IPS DF 4.7 (cell line): ENCODE results near the gene PPIL1.
"Not testable (repeated sequence)": the region's sequence is repeated elsewhere in the genome, so short reads cannot be mapped to it uniquely, and the experiment has no call there.

ENCODE experiments used
- DNase-seq: peaks from one replicate; pipeline ENCODE4 v3.0.0-alpha.2; 2013; ENCODE audit warnings: low spot score; ENCODE audit errors: extremely low read depth

Gene PPIL1

DNA sequence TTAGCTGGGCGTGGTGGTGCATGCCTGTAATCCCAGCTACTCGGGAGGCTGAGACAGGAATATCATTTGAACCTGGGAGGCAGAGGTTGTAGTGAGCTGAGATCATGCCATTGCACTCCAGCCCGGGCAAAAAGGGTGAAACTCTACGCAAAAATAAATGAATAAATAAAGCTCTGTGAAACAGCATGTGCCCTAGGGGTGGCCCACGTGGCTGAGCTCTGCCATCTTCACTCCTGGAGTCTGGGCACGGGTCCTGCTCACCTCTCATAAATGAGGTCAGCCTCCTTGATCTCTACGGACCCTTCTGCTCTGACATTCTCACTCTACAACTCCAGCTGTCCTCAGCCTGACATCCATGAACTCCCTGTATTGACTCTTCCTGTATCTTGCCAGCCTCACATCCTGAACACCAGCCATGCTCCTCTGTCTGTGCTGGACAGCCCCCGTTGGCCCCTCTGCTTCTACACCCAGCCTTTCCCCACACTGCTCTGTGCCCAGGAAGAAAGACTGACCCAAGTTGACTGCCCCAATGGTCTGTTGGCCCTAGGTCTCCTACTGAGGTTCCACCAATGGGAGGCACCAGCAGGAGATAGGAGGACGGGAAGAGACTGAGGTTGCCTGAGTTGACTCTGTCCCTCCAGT is 57.3 kb downstream of the PPIL1 start:
- DNase-seq = no peak

DNA sequence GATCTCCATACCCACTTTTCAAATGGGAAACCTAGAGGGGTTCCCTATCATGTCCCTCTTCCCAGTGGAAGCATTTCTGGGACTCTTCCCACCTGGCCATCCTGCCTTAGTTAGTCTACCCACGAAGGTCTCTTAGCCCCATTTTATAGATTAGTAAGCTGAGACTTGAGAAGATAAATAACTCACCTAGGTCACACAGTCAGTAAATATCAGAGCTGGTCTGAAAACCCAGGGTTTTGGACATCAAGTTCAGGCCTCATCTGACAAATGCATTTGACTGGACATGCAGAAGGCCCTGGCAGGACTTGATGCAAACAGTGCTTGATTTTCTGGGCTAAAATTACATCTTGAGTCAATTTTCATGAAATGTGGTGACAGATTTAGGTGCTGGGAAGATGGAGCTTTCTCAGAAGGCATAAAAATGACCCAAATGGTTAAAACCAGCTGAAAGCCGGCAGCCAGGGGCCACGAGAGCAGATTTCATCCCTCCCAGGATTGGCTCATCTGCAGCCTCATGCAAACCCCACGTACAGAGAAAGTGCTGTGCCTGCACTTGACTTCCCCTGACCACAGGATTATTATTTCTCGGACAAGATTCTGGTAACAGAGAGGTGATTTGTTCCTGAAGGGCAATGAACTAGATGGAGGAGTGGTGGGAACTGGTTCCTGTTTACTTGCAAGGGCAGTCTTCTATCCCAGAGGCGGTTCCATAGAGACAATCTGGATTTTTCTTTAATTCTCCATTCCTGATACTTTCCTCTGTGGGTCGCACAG is 58.5 kb downstream of the PPIL1 start:
- no peak for DNase-seq

DNA sequence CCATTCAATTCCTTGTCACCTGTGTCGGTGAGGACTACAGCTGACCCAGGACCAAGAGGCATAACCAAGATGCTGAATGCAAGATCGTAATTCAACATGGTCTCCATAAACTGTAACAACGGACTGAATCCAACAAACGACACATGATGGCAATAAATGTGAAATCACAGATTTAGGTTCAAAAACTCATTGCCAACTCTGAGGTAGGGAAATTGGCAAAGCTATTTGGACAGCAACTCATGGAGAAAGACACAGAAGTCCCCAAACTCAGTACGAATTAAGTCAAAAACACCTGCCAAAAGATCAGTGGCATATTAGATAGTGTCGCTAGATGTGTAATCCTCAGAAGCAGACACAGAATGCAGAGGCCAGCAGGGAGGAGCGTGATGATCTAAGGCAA is 60.4 kb downstream of the PPIL1 start:
- DNase-seq = no peak

DNA sequence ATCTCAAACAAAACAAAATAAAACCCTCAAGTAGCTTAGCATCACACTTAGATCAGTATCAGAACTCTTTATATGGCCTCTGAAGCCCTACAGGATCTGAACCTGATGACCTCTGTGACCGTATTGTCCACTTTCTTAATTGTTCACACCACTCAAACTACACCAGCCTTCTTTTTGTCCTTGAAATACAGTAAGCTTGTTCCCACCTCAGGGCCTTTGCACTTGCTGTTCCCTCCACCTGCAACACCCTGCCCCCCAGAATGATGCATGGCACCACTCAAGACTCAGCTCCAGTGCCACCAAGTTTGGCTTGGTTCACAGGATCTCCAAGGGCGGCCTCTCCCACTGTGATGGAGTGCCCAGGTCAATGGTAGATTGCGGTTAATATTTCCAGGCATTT is 61.1 kb downstream of the PPIL1 start:
- DNase-seq = no peak

DNA sequence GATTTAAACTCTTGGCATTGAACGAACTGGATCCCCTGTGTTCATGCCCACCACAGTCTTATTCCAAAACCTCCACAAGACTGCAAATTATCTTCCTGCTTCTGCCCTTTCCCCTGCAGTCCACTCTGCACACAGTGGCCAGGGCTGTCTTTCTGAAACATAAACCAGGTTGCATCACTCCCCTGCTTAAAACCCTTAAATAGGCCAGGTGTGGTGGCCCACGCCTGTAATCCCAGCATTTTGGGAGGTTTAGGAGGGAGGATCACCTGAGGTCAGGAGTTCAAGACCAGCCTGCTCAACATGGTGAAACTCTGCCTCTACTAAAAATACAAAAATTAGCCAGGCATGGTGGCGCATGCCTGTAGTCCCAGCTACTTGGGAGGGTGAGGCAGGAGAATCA is 61.6 kb downstream of the PPIL1 start:
- not testable (repeated sequence) for DNase-seq

DNA sequence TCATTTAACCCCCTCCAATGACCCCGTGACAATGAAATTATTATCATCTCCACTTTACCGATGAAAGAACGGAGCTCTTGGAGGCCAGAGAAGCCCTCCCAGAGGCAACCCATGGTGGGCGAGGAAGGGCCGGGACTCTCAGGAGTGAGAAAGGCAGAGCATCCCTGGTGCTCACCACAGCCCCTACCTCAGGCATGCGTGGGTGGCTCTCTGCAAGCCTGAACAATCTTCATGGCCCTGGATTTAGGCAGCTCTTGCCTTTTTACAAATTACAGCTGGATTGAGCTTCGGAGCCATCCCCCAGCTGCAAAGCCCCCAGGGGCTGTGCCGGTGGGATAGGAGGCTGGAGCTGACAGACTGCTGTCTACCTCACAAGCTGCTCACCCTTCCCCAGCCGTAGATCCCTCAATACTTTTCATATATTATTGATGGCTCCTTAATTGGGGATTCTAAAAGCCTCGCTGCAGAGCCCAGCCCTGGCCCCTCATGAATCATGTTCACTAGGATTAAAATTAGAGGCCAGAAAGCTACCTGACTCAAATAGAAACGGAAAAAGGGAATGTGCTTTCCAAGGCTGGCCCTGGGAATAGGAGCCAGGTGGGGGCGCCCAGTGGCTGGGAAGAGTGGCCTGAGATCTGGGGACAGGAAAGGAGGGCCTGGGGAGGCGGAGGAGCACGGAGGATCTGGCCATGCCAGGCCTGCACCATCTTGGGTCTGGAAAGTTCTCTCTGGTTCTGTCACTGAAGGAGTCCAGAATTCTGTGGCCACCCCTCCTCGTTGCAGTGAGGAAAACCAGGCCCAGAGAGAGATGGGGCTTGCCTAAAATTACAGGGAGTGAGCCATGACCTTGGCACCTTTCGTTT is 64.4 kb downstream of the PPIL1 start:
- no peak for DNase-seq

DNA sequence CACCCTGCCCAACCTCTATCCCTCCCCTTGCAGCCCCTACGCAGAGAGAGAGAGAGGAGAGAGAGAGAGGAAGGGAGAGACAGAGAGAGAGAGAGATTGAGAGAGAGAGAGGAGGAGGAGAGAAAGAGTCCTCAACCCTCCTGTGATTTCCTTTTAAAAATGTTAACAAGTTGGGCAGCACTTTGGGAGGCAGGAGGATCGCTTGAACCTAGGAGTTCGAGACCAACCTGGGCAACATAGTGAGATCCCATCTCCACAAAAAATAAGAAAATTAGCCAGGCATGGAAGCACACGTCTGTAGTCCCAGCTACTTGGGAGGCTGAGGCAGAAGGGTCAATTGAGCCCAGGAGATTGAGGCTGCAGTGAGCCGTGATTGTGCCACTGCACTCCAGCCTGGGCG is 65.4 kb downstream of the PPIL1 start:
- DNase-seq = no peak

DNA sequence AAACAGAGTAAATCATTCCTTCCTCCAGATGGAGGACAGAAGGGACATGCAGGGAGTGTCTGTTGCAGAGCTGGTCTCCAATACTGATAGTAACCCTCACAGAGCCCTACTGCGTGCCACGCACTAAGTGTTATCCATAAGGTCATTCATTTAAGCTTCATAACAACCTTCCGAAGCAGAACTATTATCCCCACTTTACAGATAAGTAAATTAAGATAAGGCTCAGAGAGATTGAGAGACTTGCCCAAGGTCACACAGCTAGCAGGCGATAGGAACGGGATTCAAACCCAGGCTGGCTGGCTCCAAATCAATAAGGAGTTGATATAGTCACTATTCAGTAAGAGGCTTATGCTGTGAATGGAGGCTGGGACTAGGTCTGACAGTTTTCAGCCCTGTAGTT is 66.0 kb downstream of the PPIL1 start:
- no peak for DNase-seq

DNA sequence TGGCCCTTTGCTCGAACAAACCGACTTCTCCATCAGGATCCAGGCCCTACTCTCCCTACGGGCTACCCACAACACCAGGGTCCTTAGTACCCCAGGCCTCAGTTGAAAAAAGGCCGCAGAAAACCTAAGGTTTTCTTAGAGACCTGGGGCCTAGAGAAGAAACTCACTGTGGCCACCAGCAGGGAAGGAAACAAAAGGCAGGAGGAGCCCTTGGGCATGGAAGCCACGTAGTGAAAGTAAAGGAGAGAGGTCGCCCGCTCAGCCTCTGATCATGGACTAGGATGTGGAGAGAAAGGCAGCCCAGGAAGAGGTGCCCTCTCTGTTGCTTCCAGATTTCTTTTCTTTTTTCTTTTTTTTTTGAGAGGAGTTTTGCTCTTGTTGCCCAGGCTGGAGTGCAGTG is 66.9 kb downstream of the PPIL1 start:
- DNase-seq = no peak

DNA sequence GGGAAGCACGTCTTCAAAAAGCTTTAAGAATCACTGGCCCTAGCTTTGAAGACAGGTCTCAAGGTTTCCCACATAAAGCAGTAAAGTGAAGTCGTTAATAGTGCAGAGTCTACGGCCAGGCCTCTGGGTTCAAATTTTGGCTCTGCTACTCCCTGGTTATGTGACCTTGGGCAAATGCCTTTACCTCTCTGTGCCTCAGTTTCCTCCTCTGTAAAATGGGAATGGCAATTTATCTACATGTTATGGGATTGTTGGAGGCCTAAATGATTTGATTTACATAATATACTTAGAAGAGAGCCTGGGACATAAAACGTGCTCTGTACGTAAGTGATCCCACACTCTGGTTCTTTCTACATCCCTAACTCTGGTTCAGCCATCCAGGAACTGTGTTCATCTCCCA is 67.5 kb downstream of the PPIL1 start:
- no peak for DNase-seq

DNA sequence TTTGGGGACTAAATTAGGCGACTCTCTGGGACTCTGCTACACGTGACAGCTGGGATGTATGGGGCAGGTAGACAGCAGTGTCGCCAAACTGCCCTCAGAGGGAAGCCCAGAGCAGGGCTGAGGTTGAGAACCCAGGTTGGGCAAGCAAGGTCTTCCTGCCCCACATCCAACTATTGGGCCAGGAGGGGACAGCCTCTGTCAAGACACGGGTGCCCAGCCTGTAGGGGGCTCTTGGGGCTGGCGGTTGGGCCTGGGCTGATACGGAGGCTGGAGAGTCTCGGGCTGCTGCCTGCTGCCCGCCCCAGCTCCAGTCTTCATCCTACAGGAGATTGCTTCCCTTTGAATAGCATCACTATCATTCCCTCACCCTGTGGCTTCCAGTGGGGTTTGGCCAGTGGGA is 68.7 kb downstream of the PPIL1 start:
- DNase-seq = no peak

DNA sequence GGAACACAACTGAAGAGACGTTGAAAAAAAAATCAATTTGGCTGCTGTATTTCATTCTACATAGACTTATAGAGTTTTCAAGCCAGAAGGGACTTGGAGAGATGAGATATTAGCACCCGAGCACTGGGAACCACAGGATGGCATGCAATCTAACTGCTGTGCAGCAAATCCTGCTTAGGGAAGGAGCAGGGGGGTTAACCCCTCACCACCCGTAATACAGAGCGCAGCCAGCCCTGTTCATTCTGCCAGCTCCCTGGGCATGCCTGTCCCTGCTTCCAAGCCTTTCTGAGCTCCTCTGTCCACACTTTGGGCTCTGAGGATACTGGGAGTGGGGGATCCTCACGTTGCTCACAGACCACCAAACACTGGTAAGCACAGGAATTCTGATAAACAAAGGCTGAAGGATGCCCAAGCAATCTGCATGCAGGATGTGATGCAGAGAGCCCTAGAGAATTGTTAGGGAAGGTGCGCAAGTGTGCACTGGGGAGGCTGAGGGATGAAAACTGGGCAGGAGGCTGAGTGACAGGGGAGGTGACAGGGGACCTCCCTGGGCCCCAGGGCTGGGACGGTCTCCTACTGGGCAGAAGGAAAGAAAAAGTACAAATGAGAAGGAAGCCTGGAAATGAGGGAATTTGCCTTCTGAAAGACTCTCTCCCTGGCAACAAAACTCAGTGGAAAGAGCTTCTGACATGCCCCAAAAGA is 69.4 kb downstream of the PPIL1 start:
- DNase-seq = no peak
